Measurements from ENCODE around the gene ZNF319. TPM values are rescaled to one million over a fixed set of nuclear protein-coding genes. Genes with fewer than 3 reads are reported as not detected.
A peak's percentile ranks its signal among the peaks of the same experiment; 100 is the strongest.

The ZNF319 gene
- total and polyA plus RNA-seq, 4 donors: 0.64 to 3.4 (median 2.6) TPM

GRCh38 chr16:58030136-58030840 lies 29.8 kb upstream of the ZNF319 start:
- no peak for TF ChIP-seq HNF4G (IDR thresholded peaks at IDR 0.05)
- TF ChIP-seq ZBTB33 (IDR thresholded peaks at IDR 0.05): no peak
- TF ChIP-seq, protein P1, sequence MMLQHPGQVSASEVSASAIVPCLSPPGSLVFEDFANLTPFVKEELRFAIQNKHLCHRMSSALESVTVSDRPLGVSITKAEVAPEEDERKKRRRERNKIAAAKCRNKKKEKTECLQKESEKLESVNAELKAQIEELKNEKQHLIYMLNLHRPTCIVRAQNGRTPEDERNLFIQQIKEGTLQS (IDR thresholded peaks at IDR 0.05): no peak
- no peak for TF ChIP-seq MAX (IDR thresholded peaks at IDR 0.05)
- TF ChIP-seq, protein P2, sequence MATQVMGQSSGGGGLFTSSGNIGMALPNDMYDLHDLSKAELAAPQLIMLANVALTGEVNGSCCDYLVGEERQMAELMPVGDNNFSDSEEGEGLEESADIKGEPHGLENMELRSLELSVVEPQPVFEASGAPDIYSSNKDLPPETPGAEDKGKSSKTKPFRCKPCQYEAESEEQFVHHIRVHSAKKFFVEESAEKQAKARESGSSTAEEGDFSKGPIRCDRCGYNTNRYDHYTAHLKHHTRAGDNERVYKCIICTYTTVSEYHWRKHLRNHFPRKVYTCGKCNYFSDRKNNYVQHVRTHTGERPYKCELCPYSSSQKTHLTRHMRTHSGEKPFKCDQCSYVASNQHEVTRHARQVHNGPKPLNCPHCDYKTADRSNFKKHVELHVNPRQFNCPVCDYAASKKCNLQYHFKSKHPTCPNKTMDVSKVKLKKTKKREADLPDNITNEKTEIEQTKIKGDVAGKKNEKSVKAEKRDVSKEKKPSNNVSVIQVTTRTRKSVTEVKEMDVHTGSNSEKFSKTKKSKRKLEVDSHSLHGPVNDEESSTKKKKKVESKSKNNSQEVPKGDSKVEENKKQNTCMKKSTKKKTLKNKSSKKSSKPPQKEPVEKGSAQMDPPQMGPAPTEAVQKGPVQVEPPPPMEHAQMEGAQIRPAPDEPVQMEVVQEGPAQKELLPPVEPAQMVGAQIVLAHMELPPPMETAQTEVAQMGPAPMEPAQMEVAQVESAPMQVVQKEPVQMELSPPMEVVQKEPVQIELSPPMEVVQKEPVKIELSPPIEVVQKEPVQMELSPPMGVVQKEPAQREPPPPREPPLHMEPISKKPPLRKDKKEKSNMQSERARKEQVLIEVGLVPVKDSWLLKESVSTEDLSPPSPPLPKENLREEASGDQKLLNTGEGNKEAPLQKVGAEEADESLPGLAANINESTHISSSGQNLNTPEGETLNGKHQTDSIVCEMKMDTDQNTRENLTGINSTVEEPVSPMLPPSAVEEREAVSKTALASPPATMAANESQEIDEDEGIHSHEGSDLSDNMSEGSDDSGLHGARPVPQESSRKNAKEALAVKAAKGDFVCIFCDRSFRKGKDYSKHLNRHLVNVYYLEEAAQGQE (IDR thresholded peaks at IDR 0.05): no peak
- peak; percentile 70 for TF ChIP-seq SP1 (IDR thresholded peaks at IDR 0.05)
- TF ChIP-seq JUND (IDR thresholded peaks at IDR 0.05): peak in 1 of 2 donors; percentile 24
- TF ChIP-seq FOXA2 (IDR thresholded peaks at IDR 0.05): no peak
- no peak for TF ChIP-seq TAF1 (conservative IDR thresholded peaks at IDR 0.05)
- TF ChIP-seq EGR1 (IDR thresholded peaks at IDR 0.05; ENCODE audit: low read depth in 2 of 2): no peak
- TF ChIP-seq, protein P3, sequence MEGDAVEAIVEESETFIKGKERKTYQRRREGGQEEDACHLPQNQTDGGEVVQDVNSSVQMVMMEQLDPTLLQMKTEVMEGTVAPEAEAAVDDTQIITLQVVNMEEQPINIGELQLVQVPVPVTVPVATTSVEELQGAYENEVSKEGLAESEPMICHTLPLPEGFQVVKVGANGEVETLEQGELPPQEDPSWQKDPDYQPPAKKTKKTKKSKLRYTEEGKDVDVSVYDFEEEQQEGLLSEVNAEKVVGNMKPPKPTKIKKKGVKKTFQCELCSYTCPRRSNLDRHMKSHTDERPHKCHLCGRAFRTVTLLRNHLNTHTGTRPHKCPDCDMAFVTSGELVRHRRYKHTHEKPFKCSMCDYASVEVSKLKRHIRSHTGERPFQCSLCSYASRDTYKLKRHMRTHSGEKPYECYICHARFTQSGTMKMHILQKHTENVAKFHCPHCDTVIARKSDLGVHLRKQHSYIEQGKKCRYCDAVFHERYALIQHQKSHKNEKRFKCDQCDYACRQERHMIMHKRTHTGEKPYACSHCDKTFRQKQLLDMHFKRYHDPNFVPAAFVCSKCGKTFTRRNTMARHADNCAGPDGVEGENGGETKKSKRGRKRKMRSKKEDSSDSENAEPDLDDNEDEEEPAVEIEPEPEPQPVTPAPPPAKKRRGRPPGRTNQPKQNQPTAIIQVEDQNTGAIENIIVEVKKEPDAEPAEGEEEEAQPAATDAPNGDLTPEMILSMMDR (IDR thresholded peaks at IDR 0.05; ENCODE audit: low read depth, low read length, missing input control): no peak
- TF ChIP-seq NR2F2 (IDR thresholded peaks at IDR 0.05): no peak
- peak; percentile 83 to 84 for TF ChIP-seq HNF4A (conservative IDR thresholded peaks at IDR 0.05)
- TF ChIP-seq RAD21 (IDR thresholded peaks at IDR 0.05): peak in 1 of 2 donors; percentile 15
- no peak for TF ChIP-seq FOXA1 (IDR thresholded peaks at IDR 0.05)
- no peak for TF ChIP-seq YY1 (IDR thresholded peaks at IDR 0.05)
- peak in 1 of 2 donors; percentile 14 for TF ChIP-seq RXRA (IDR thresholded peaks at IDR 0.05)
- no peak for TF ChIP-seq GABPA (IDR thresholded peaks at IDR 0.05 in 1 of 2, conservative IDR thresholded peaks at IDR 0.05 in 1 of 2)
- Histone ChIP-seq H3K4me3 (ENCODE audit: low read depth in 1 of 3, low read length in 3 of 3) (no peak overlapping the region), H3K4me1 (ENCODE audit: control insufficient read depth in 4 of 4, insufficient read depth in 4 of 4, low read length in 3 of 4) (peaks cover 35 to 74% (median 65%) of the 10 kb centered on the region in 4 donors)

More at GRCh38 chr16:58030136-58030840, 29.8 kb upstream of the ZNF319 start:
- 58% methylated on average over 11 of the region's 11 CpGs for WGBS
- Histone ChIP-seq H3K27me3 (ENCODE audit: control insufficient read depth in 4 of 4, insufficient read depth in 4 of 4, low read length in 3 of 4) (no peaks in the 10 kb centered on the region), H3K36me3 (ENCODE audit: control insufficient read depth in 4 of 4, insufficient read depth in 3 of 4, low read depth in 1 of 4, low read length in 3 of 4) (no peaks in the 10 kb centered on the region), H3K27ac (ENCODE audit: low read depth in 1 of 2, low read length in 2 of 2) (peak overlapping the region; percentile 41 to 60), H3K9ac (ENCODE audit: low read depth in 1 of 2, low read length in 2 of 2) (no peak overlapping the region), H3K9me3 (ENCODE audit: control insufficient read depth in 4 of 4, low read length in 3 of 4) (no peaks in the 10 kb centered on the region)
- no peak for DNase-seq (ENCODE audit: low spot score)
